Fibroblast of lung (primary cell): Measurements from ENCODE around the gene CHD9.

Experiments used
- EZH2 ChIP-seq: IDR thresholded peaks from 2 replicates; pipeline ENCODE4 v1.5.1; 2012; ENCODE audit warnings: low read length, control low read depth, mild to moderate bottlenecking; ENCODE audit errors: missing control alignments
- TF ChIP-seq, protein P1 (sequence below), 2 donors: IDR thresholded peaks in 1 of 2; conservative IDR thresholded peaks in 1 of 2; 1 replicate in 1 of 2; 2 replicates in 1 of 2; pipeline ENCODE4 v1.5.1; 2011 to 2012; ENCODE audit warnings: low read length in 2 of 2, control low read depth in 1 of 2, inconsistent platforms in 1 of 2, low read depth in 1 of 2, mild to moderate bottlenecking in 1 of 2

DNA sequence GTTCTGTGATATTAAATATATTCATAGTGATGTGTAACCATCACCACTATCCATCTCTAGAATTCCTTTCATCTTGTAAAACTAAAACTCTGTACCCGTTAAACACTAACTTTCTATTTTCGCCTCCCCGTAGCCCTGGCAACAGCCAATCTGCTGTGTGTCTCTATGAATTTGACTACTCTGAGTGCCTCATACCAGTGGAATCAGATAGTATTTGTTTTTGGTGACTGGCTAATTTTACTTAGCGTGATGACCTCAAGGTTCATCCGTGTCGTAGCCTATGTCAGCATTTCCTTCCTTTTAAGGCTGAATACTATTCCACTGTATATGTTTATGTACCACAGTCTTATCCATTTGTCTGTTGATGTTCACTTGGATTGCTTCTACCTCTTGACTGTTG is 18.2 kb downstream of the CHD9 start:
- TF ChIP-seq, protein P1, sequence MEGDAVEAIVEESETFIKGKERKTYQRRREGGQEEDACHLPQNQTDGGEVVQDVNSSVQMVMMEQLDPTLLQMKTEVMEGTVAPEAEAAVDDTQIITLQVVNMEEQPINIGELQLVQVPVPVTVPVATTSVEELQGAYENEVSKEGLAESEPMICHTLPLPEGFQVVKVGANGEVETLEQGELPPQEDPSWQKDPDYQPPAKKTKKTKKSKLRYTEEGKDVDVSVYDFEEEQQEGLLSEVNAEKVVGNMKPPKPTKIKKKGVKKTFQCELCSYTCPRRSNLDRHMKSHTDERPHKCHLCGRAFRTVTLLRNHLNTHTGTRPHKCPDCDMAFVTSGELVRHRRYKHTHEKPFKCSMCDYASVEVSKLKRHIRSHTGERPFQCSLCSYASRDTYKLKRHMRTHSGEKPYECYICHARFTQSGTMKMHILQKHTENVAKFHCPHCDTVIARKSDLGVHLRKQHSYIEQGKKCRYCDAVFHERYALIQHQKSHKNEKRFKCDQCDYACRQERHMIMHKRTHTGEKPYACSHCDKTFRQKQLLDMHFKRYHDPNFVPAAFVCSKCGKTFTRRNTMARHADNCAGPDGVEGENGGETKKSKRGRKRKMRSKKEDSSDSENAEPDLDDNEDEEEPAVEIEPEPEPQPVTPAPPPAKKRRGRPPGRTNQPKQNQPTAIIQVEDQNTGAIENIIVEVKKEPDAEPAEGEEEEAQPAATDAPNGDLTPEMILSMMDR (conservative IDR thresholded peaks at IDR 0.05 in 1 of 2, IDR thresholded peaks at IDR 0.05 in 1 of 2; ENCODE audit: low read depth in 1 of 2, low read length in 2 of 2) = no peak
- TF ChIP-seq EZH2 = no peak
